Astrocyte (in vitro differentiated cells and primary cell): ENCODE data around the gene EXOC6B.

ENCODE experiments used
- EZH2 ChIP-seq: IDR thresholded peaks from 2 replicates; pipeline ENCODE4 v1.6.1; 2012; ENCODE audit warnings: mild to moderate bottlenecking, low read length, inconsistent platforms; ENCODE audit not compliant: insufficient read depth
- TF ChIP-seq, protein P1 (sequence below): IDR thresholded peaks from 2 replicates; pipeline ENCODE4 v1.5.1; 2011; ENCODE audit warnings: low read depth, mild to moderate bottlenecking, inconsistent platforms, low read length, moderate library complexity; ENCODE audit not compliant: insufficient read depth

DNA sequence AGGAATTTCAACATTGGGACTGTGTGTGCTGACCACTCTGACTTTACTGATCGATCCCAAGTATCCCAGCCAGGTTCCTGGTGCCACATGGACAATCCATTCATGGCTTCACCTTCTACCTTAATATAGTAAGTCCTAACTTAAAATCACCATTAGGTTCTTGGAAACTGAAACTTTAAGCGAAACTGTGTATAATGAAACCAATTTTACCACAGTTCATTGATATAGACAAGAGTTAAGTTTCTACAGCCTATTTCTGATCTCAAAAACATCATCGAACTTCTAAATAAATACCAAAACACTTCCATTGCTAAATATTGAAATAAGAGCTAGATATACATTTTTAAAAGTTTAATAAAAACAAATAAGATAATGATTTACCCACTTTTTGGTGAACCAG lies 4.4 kb upstream of the EXOC6B start:
- no peak for TF ChIP-seq EZH2
- TF ChIP-seq, protein P1, sequence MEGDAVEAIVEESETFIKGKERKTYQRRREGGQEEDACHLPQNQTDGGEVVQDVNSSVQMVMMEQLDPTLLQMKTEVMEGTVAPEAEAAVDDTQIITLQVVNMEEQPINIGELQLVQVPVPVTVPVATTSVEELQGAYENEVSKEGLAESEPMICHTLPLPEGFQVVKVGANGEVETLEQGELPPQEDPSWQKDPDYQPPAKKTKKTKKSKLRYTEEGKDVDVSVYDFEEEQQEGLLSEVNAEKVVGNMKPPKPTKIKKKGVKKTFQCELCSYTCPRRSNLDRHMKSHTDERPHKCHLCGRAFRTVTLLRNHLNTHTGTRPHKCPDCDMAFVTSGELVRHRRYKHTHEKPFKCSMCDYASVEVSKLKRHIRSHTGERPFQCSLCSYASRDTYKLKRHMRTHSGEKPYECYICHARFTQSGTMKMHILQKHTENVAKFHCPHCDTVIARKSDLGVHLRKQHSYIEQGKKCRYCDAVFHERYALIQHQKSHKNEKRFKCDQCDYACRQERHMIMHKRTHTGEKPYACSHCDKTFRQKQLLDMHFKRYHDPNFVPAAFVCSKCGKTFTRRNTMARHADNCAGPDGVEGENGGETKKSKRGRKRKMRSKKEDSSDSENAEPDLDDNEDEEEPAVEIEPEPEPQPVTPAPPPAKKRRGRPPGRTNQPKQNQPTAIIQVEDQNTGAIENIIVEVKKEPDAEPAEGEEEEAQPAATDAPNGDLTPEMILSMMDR = no peak
